ENCODE measurements around the gene CRY2. TPM values are rescaled to one million over a fixed set of nuclear protein-coding genes. Genes with fewer than 3 reads are reported as not detected.

Gene CRY2
- total RNA-seq, 1 experiment from 2014 or later = 4.1 TPM

- peak; percentile 42 for DNase-seq (ENCODE audit: low read depth)
Measured at GRCh38 chr11:45929486-45930030, 82.3 kb downstream of the CRY2 start.

DNA sequence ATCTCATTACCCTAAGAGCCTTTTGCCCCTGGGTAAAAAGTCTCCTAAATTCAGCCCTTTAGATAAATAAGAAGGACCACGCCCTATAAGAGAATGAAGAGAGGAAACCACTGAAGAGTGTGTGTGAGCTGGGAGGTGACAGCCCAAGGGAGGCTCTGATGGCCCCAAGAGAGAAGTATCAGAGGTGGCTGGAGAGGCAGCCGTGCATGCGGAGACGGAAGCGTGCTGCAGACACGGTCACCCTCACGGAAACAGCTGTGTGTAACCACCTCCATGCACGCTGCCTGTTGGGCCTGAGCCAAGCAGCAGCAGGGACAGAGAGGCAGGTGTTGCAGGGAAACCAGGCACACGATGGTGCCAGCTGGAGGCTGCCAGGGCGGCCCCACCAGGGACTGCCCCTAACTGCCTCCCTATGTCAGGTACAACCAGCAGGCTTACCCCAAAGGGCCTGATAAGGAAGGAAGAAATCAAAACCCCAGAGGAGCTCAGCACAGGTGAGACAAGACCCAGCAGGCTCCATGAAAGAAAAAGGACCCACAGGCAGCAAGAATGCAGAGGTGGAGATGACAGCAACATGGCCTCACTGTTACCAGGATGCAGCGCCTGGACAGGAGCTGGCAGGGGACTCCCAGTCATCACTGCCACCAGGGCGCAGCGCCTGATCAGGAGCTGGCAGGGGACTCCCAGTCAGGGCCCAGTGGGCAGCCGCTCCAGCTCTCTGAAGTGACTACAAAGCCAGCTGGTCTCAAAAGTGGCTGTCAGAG lies 82.9 kb downstream of the CRY2 start:
- DNase-seq (ENCODE audit: low read depth) = no peak

DNA sequence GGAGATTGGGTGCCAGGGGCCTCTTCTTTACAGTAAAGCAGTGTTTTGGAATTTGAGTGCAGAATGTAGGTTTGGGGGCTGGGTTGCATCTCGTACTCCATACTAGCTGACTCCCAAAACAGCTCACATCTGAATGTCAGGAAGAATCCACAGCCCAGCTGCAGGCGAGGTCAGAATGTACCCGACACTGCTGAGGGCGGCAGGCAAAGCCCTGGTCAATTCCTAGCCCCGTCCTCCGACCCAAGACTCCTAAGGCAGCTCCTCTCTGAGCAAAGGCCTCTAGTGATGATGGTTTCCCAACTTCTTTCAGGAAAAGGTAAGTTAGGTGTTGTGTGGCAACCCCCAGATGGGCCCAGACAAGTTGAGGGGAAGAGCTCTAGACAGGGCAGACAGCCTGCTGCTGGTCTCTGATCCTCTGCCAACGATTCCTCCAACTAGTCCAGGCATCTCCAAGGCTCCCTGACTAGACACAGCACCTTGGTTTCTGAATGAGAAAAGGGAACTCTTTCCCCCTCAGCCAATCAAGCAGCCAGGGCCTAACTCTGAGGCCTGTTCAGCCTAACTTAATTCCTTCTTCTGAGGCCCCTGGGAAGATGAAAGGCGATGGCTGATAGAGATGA lies 83.8 kb downstream of the CRY2 start:
- no peak for DNase-seq (ENCODE audit: low read depth)

DNA sequence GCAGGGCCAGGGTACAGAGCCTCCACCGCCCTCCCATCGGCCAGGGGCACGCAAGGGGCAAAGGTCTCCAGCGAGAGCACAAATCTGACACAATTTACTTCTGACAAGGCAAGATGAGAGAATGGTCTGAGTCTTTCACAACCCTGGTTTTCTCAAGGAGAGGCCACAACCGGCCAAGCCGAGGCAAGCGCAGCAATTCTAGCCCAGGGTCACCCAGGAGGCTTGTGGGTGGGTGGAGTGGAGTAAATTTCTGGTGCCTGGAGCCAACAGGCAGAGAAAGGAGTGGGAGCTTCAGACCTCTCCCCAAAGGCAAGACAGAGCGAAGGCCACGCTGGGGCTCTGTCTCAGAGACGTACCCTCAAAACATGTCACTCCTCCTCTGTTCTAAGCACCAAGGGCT lies 84.5 kb downstream of the CRY2 start:
- DNase-seq (ENCODE audit: low read depth) = no peak

DNA sequence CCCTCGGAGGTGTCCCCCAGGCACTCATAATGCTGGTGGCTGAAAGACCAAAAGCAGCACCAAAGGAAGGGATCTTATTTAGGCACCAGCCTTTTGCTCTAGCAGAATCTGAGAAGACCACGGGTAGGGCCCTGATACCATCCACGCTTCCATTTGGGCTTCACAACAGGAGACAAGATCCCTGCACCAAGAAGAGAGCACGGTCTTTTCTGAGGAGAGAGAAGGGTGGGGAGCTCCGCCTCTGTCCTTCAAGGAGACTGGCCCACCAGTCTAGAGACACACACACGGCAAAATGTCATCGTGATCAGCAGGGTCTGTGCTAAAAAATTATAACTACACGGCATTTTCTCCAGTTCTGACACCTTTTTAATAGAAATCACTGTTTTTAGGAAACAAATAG lies 84.9 kb downstream of the CRY2 start:
- DNase-seq (ENCODE audit: low read depth) = no peak

Other genes starting within 250 kb of the CRY2 start
- 2.4 and 2.9 TPM in 2 replicates for gene CHST1, start 181.9 kb upstream of the CRY2 start, total RNA-seq (2014; rRNA removed; shearing (Covaris generic))
- 4.9 and 11.7 TPM in 2 replicates for gene SLC35C1, start 42.3 kb upstream of the CRY2 start, total RNA-seq (2014; rRNA removed; shearing (Covaris generic))
- 21.2 and 24.0 TPM in 2 replicates for gene MAPK8IP1, start 38.2 kb downstream of the CRY2 start, total RNA-seq (2014; rRNA removed; shearing (Covaris generic))
- 0.76 and 0.97 TPM in 2 replicates for gene FREY1, start 59.8 kb downstream of the CRY2 start, total RNA-seq (2014; rRNA removed; shearing (Covaris generic))
- gene PEX16, start 70.4 kb downstream of the CRY2 start, total RNA-seq (2014; rRNA removed; shearing (Covaris generic)) = 37.3 and 46.0 TPM in 2 replicates
- 0.23 TPM in 1 of 2 replicates, not detected in the other for gene LARGE2, start 75.2 kb downstream of the CRY2 start, total RNA-seq (2014; rRNA removed; shearing (Covaris generic))